Measurements from ENCODE around the gene SCML2. TPM values are rescaled to one million over a fixed set of nuclear protein-coding genes. Genes with fewer than 3 reads are reported as not detected.

Gene SCML2
- total RNA-seq, 1 donor from 2014 or later = 26.0 TPM

DNA sequence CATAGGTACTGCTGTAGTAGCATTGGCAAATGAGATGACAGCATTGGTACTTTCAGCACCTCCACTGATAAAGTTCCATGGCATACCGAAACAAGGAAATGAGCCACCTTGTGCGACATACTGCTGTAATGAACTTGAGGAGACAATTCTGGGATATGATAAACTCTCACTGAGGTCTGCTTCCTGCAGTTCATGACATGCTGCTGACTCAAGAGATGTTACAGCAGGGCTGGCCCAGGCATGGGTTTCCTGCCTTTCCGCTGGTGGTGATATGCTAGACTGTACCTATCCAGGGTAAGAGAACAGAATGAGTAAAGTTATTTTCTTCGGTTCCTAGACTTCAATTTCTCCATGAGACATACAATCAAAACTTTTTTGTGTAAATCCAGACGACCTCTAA, 150.9 kb downstream of the SCML2 start:
- no peaks in the 10 kb centered on the region for H3K36me3 Mint-ChIP-seq (ENCODE audit: low read depth, unreplicated experiment)

GRCh38 chrX:18194688-18195087, 159.8 kb downstream of the SCML2 start:
- no peaks in the 10 kb centered on the region for H3K36me3 Mint-ChIP-seq (ENCODE audit: low read depth, unreplicated experiment)
- no peak overlapping the region for H3K4me3 Mint-ChIP-seq (ENCODE audit: unreplicated experiment)
- DNase-seq (ENCODE audit: low spot score) = no peak
- no peak overlapping the region for H3K27ac Mint-ChIP-seq (ENCODE audit: unreplicated experiment)
- no peaks in the 10 kb centered on the region for H3K9me3 Mint-ChIP-seq (ENCODE audit: unreplicated experiment)
- TF ChIP-seq CTCF (IDR thresholded peaks at IDR 0.05; ENCODE audit: unreplicated experiment) = no peak
- H3K4me1 Mint-ChIP-seq (ENCODE audit: unreplicated experiment) = no peaks in the 10 kb centered on the region
- no peaks in the 10 kb centered on the region for H3K27me3 Mint-ChIP-seq (ENCODE audit: unreplicated experiment)

More for the DNA sequence above, 150.9 kb downstream of the SCML2 start:
- peaks cover 2% of the 10 kb centered on the region for H3K27me3 Mint-ChIP-seq (ENCODE audit: unreplicated experiment)
- H3K9me3 Mint-ChIP-seq (ENCODE audit: unreplicated experiment) = no peaks in the 10 kb centered on the region
- H3K4me1 Mint-ChIP-seq (ENCODE audit: unreplicated experiment) = no peaks in the 10 kb centered on the region
- H3K4me3 Mint-ChIP-seq (ENCODE audit: unreplicated experiment) = no peak overlapping the region
- no peak overlapping the region for H3K27ac Mint-ChIP-seq (ENCODE audit: unreplicated experiment)
- no peak for DNase-seq (ENCODE audit: low spot score)
- TF ChIP-seq CTCF (IDR thresholded peaks at IDR 0.05; ENCODE audit: unreplicated experiment) = no peak

Other genes with a start within 250 kb of the SCML2 start
- gene BEND2, start 133.8 kb downstream of the SCML2 start, total RNA-seq (ENCODE audit: unreplicated experiment) = not detected
- 10.6 TPM for gene CDKL5, start 70.9 kb upstream of the SCML2 start, total RNA-seq (ENCODE audit: unreplicated experiment)